ENCODE results near the gene EXOC3.

DNA sequence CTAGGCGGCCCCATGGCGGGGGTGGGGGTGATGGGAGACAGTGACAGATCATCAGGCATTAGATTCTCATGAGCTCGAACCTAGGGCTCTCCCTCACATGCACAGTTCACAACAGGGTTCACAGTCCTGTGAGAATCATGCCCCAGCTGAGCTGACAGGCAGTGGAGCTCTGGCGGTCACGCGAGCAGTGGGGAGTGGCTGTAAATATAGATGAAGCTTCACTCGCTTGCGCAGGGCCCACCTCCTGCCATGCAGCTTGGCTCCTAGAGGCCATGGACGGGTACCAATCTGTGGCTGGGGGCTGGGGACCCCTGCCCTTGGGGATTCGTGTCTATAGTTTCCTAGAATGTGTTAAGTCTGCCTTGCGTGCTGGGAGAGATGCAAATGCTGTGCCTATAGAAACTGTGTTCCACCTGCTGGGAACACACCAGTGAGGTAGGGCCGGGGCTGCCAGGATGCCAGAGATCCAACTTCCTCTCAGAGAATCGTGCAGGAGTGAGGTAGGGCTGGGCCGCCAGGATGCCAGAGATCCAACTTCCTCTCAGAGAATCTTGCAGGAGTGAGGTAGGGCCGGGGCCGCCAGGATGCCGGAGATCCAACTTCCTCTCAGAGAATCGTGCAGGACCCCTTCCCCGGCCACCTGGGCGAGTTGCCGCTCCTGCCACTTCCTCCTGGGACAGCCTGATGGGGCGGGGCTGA lies 14.1 kb upstream of the EXOC3 start:
- TF ChIP-seq, protein P1, sequence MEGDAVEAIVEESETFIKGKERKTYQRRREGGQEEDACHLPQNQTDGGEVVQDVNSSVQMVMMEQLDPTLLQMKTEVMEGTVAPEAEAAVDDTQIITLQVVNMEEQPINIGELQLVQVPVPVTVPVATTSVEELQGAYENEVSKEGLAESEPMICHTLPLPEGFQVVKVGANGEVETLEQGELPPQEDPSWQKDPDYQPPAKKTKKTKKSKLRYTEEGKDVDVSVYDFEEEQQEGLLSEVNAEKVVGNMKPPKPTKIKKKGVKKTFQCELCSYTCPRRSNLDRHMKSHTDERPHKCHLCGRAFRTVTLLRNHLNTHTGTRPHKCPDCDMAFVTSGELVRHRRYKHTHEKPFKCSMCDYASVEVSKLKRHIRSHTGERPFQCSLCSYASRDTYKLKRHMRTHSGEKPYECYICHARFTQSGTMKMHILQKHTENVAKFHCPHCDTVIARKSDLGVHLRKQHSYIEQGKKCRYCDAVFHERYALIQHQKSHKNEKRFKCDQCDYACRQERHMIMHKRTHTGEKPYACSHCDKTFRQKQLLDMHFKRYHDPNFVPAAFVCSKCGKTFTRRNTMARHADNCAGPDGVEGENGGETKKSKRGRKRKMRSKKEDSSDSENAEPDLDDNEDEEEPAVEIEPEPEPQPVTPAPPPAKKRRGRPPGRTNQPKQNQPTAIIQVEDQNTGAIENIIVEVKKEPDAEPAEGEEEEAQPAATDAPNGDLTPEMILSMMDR (IDR thresholded peaks at IDR 0.05; ENCODE audit: control extremely low read depth in 1 of 3, insufficient read depth in 1 of 3, low read depth in 1 of 3, low read length in 3 of 3) = no peak
- TF ChIP-seq CBX5 (IDR thresholded peaks at IDR 0.05; ENCODE audit: low read depth, low read length) (no peak), EZH2 (IDR thresholded peaks at IDR 0.05; ENCODE audit: low read depth, low read length, severe bottlenecking) (no peak), GABPA (IDR thresholded peaks at IDR 0.05; ENCODE audit: borderline replicate concordance, insufficient read depth, low read length) (no peak), SP1 (IDR thresholded peaks at IDR 0.05; ENCODE audit: low read depth, low read length) (no peak), POLR2AphosphoS5 (IDR thresholded peaks at IDR 0.05; ENCODE audit: low read depth, low read length) (no peak)
